SIG-M5 treated with dmso at 0.1 percent for 504 hours (cell line): ENCODE results near the gene SLX9.

Experiments
- DNase-seq: peaks from one replicate; lab custom pipeline; 2025; ENCODE audit not compliant: unreplicated experiment; lab: John Stamatoyannopoulos, UW

SLX9 gene

DNA sequence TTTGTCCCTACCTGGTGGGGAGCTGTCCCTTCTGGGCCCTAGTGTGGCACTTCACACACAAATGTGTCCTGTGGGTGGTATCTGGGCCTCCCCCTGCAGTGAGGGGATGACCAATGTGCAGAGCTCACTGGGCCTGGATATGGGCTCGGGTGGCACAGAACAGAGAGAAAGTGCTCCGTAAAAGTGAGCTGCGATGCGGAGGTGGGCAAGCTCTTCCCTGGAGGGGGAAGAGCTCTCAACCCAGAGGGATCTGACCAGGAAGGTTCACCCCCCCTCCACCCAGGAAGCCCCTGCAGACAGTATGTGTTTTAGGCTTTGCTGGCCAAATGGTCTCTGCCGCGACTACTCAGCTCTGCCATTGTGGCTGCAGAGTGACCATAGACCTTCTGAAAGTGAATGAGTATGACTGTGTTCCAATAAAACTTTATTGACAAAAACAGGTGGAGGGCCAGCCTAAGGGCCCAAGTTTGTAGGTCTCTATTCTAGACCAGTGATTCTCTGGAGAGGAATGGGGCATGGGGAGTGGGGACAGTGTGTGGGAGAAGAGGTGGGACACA lies 10.5 kb upstream of the SLX9 start:
- DNase-seq: no peak

DNA sequence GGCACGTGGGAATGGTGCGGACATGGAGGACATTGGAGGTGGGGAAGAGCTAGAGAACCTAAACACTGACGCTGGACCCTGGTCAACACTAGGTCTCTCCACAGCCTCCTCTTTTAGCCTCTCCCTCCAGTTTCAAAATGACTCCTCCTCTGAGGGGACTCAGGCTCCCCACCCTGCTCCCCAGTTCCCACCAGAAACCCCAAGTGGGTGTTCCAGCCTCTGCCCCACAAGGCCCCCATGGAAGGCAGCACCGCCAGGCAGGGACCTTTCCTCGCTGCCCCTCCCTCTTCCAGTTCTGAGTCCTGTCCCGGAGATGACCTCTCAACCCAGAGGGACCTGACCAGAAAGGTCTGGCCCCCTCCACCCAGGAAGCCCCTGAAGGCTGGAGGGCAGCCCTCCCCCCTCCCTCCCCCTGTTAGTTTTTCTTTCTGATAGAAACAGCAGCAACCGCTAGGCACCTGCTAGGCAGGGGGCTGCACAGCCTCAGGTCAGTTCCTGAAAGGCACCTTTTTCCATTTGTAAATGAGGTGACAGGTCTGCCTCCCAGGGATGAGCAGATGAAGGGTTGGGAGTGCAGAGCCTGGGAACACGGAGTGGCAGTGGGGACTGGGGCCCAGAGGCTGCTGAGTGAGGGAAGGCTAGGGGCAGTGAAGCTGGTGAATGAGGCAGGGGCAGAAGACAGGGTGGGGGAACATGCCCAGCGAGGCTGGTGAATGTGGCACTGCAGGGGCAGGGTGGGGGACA lies 9.9 kb upstream of the SLX9 start:
- no peak for DNase-seq

DNA sequence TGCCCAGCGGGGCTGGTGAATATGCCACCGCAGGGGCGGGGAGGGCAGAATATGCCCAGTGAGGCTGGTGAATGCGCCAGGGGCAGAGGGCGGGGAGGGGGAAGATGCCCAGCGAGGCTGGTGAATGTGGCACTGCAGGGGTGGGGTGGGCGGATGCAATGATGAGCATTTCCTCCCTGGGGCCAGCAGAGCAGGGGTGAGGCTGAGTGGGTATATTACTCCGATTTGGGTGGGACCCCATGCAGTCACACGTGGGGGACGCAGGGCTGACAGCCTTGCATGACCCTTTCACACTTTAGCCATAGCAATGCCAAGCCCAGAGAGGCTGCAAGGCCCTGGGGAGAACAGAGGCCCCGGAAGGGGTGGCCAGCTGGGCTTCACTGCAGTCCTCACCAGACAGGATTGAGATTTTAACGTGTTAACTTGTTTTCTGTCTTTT lies 9.3 kb upstream of the SLX9 start:
- DNase-seq: peak; percentile 44

DNA sequence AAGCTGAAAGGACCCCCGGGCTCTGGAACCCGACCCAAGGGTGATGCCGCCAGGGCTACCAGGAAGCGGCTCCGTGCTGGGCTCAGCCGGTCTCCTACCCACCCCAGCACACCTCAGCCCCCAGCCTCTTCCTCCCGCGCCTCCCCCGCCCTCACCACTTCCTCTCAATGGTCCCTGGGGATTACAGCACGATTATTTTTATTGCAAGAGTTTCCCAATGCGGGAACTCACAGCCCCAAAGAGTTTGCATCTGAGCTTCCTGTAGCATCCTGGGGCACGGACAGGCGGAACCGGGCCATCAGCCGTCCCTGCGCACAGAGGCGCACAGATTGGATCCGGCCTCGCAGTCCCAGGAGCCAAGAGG lies 8.7 kb upstream of the SLX9 start:
- DNase-seq: peak; percentile 92

- DNase-seq: no peak
Observed at GRCh38 chr21:44931501-44932407, 8.1 kb upstream of the SLX9 start.

DNA sequence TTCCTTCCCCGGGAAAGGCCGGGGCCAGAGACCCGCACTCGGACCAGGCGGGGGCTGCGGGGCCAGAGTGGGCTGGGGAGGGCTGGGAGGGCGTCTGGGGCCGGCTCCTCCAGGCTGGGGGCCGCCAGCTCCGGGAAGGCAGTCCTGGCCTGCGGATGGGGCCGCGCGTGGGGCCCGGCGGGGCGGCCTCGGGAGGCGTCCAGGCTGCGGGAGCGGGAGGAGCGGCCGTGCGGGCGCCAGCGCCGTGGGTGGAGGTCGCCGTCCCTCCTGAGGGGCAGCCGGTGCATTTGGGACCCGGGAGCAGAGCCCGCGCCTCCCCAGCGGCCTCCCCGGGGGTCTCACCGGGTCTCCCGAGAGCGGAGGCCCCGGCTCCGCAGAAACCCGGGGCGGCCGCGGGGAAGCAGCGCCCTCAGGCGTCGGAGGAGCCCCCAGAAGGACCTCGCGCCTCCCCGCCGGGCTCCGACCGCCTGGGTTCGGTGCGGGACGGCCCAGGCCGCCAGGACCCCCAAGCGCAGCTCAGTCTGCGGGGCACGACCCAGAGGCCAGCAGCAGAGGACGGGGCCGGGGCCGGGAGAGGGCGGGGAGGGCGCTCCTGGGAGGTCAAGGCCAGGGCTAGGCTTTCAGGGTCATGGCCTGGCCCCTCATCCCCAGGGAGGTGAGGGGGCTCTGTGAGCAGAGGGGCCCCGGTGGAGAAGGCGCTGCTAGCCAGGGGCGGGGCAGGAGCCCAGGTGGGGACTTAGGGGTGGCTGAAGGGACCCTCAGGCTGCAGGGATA lies 7.2 kb upstream of the SLX9 start:
- DNase-seq: no peak

GRCh38 chr21:44933199-44933917 lies 6.5 kb upstream of the SLX9 start:
- DNase-seq: no peak

DNA sequence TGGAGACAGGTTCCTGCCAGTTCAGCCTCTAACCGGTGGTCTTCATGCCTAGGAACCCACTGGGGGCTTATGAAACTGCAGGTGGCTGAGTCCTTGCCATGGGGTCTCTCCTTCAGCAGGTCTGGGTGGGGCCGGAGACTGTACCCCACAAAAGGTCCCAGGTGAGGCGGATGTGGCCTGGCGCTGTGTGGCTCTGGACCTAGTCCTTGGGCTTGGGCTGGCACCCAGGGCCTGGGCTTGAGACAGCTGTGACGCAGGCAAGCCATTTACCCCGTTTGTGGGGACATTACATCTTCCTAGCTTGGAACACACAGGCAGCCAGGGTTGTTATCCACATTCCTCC lies 5.9 kb upstream of the SLX9 start:
- DNase-seq: no peak

DNA sequence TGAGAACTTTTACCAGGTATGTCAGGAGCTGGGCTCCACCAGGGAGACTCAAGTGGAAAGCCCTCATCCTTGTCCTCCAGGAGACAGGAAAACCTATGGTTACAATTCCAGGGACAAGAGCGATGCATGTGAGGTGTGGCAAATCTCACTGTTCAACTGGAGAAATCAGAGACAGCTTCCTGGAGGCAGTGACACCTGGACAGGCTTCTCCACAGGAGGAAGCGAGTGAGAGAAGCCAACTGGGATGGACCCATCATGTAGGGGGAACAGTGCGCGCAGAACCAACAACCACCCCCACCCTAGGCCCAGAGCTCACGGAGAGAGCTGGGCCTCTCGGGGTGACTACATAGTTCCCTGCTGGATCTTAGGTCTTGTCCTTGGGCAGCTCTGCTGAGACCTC lies 5.6 kb upstream of the SLX9 start:
- no peak for DNase-seq

GRCh38 chr21:44934797-44935532 lies 4.9 kb upstream of the SLX9 start:
- DNase-seq: no peak

DNA sequence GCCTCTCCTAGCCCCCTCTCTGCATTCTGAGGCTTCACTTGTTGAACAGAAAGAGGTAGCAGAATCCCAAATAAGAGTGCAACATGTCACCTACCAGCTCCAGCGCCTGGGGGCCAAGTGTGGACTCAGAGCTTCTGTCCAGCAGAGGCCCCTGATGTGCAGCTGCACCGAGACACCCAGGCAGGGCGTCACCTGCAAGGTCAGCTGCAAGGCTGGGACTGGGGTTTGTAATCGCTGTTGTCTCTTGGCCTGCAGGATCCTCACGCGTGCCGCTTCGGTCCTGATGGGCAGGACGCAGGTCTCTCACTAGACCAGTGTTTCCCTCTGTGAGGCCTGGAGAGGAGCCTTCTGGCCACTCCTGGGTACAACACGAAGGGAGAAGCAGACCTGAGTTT lies 4.3 kb upstream of the SLX9 start:
- DNase-seq: no peak

DNA sequence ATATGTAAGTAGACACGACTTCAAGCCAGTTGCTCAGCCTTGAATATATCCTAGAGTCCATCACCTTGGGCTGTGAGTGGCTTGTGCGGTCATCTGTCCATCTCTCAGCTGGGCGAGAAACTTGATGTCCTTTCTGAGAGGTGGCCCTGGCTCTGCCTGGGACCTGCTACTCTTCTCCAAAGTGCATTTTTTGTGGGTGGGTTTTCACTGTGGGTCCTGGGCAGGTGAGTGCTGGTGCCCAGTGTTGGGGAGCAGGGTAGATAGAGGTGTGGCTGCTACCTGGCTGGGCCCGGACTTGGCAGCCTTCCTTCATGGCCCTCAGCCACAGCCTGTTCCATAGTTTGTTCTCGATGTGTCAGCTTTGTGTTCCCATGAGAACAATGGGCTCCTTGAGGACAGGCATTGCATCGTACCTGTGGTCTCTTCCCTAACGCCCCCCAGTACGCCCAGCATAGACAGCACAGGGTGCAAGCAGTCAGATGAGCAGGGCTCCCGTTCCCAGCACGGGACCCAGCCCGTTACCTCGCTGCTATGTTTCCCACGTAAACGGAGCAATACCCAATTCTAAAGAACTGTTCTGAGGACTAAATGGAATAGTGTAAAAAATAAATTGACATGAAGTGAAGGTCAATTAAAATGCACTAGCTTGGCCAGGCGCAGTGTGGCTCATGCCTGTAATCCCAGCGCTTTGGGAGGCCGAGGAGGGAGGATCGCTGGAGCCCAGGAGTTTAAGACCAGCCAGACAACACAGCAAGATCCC lies 877 bp upstream of the SLX9 start:
- DNase-seq: no peak

GRCh38 chr21:44940116-44940631 lies 345 bp downstream of the SLX9 start:
- DNase-seq: peak; percentile 47

DNA sequence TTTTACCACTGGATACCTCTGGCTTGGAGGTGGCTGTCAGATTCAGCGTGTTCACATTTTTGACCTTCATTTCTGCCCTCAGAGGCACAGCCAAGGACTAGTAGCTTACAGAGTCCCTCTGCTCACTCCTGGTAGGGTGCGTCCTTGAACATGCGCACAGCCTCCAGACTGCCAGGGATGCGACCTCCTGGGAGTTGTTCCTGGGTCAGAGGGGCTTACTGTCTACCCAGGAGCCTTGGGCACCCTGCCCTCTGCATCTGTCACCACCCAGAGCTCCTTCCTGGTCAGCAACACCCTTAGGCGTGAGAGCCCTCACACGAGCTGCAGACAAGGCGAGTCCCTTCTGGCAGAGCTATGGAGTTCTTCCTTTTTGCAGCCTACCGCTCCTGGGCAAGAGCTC lies 1.7 kb downstream of the SLX9 start:
- DNase-seq: no peak

- DNase-seq: no peak
Observed at GRCh38 chr21:44942566-44942965, 2.7 kb downstream of the SLX9 start.

DNA sequence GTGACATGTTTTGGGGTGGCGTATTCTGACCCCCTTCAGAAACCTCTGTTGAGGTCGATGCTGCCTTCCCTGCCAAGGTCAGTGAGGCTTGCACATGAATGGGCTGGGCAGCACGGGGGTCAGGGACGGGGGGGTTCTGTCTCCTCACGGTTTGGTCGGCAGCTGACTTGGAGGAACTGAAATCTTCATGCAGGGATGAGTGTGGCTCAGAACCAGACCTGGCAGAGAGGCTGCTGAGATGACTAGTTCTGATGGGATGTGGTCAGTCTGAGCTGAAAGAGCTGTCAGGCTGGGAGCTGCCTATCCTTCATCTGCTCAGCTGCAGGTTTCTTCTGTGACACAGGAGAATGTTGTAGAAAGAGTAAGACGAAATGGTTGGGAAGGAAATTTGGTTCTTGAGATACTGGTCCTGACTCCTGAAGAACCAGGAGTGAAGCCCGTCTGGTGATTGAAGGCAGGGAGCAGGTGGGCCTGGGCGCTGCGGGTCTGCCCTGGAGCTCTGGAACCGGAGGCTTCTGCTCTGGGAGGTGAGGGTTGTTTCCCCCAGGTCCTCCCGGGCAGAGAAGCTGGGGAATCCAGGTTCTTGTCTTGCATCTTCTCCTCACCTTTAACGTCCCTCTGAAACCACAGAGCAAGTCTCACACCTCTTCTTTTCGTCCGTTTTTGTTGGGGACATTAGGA lies 3.3 kb downstream of the SLX9 start:
- DNase-seq: no peak

GRCh38 chr21:44943686-44944550 lies 4.1 kb downstream of the SLX9 start:
- DNase-seq: no peak

- DNase-seq: no peak
Observed at GRCh38 chr21:44944596-44944995, 4.8 kb downstream of the SLX9 start.
